Natural killer cell treated with Interleukin-12 subunit alpha and Interleukin-12 subunit beta and Interleukin-15 and Interleukin-18, amount 100 ng/mL, for 72 hours (primary cell): ENCODE measurements around the gene NLRP13. TPM values are rescaled to one million over a fixed set of nuclear protein-coding genes. Genes with fewer than 3 reads are reported as not detected.
"Not testable (repeated sequence)": the region's sequence is repeated elsewhere in the genome, so short reads cannot be mapped to it uniquely, and the experiment has no call there.

ENCODE experiments used
- ATAC-seq, 2 donors: fragments of 150-1000 bp; cut with Tn5 transposase in 1 of 2; sonication (Bioruptor Pico), chemical (Tn5 transposase) in 1 of 2; 2 replicates each; pipeline ENCODE4 v1.10.0; 2021
- DNase-seq: peaks from one replicate; pipeline ENCODE4 v3.0.0; 2022; ENCODE audit warnings: low spot score
- H3K27ac Mint-ChIP-seq, 2 donors: 1 replicate in 1 of 2; 2 replicates in 1 of 2; pipeline ENCODE4 v1.8.0; 2022; ENCODE audit warnings: mixed read lengths in 2 of 2, mild to moderate bottlenecking in 1 of 2, moderate library complexity in 1 of 2
- H3K27me3 Mint-ChIP-seq, 2 donors: 1 replicate in 1 of 2; 2 replicates in 1 of 2; pipeline ENCODE4 v1.8.0; 2022; ENCODE audit warnings: mixed read lengths in 2 of 2
- H3K36me3 Mint-ChIP-seq: one replicate; pipeline ENCODE4 v1.8.0; 2022; ENCODE audit warnings: mixed read lengths
- H3K4me1 Mint-ChIP-seq, 2 donors: 1 replicate in 1 of 2; 2 replicates in 1 of 2; pipeline ENCODE4 v1.8.0; 2022; ENCODE audit warnings: low read depth in 2 of 2, mixed read lengths in 2 of 2, mild to moderate bottlenecking in 1 of 2
- H3K4me3 Mint-ChIP-seq: one replicate; pipeline ENCODE4 v1.8.0; 2022; ENCODE audit warnings: mixed read lengths
- H3K9me3 Mint-ChIP-seq: 2 replicates; pipeline ENCODE4 v1.8.0; 2022; ENCODE audit warnings: mixed read lengths
- total RNA-seq, 2 donors: library from RNA; stranded (reverse); gene quantifications; one replicate each; pipeline ENCODE4 v1.2.3, GENCODE V29; 2022

Gene NLRP13
- total RNA-seq, 2 donors from 2014 or later, result not detected

- H3K27me3 Mint-ChIP-seq, H3K9me3 Mint-ChIP-seq, H3K4me1 Mint-ChIP-seq, H3K27ac Mint-ChIP-seq, ATAC-seq, H3K4me3 Mint-ChIP-seq, DNase-seq, H3K36me3 Mint-ChIP-seq: not testable (repeated sequence)
Measured at GRCh38 chr19:55929258-55929657, 2.9 kb downstream of the NLRP13 start.

DNA sequence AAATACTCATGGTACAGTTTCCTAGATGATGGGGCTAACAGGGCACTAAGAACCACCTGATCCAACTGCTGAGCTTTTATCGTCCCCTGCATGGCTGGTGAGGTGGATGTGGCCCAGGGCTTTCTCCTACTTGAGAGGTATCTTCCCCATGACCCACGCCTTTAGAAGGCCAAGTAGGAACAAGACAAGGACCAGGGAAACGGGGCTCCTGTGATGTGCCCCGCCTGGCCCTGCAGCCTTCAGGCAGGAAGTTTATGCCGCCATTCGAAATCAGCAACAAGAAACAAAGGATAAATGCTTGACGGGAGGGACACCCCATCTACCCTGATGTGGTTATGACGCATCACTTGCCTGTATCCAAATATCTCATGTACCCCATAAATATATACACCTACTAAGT, 4.1 kb downstream of the NLRP13 start:
- Mint-ChIP-seq H3K9me3 (peaks cover 5% of the 10 kb centered on the region), H3K27me3 (no peaks in the 10 kb centered on the region), H3K4me3 (no peak overlapping the region), H3K4me1 (no peaks in the 10 kb centered on the region), H3K27ac (no peak overlapping the region), H3K36me3 (peaks cover 4% of the 10 kb centered on the region)
- DNase-seq (no peak), ATAC-seq (no peak)

DNA sequence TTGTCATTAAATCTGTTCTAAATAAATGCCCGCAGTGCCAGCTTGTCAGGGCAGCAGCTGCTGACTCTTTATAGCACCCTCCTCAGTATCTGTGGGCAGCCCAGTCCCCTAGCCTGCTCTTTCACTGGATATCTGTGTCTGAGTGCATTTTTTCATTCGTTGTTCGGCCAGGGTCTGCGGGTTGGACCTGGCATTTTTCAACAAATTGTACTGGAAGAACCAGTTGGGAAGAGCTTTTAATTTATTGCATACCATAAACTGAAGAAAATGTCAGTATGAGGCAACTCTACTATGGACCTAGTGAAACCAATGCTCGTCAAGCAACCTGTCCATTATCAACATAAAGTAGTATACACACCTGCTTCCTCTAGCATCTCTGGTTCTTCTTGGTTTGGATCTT, 8.6 kb downstream of the NLRP13 start:
- ATAC-seq, result no peak
- Mint-ChIP-seq H3K4me3 (no peak overlapping the region), H3K27me3 (no peaks in the 10 kb centered on the region), H3K36me3 (peaks cover 4% of the 10 kb centered on the region), H3K27ac (no peak overlapping the region), H3K4me1 (no peaks in the 10 kb centered on the region), H3K9me3 (peaks cover 9% of the 10 kb centered on the region)
- no peak for DNase-seq

DNA sequence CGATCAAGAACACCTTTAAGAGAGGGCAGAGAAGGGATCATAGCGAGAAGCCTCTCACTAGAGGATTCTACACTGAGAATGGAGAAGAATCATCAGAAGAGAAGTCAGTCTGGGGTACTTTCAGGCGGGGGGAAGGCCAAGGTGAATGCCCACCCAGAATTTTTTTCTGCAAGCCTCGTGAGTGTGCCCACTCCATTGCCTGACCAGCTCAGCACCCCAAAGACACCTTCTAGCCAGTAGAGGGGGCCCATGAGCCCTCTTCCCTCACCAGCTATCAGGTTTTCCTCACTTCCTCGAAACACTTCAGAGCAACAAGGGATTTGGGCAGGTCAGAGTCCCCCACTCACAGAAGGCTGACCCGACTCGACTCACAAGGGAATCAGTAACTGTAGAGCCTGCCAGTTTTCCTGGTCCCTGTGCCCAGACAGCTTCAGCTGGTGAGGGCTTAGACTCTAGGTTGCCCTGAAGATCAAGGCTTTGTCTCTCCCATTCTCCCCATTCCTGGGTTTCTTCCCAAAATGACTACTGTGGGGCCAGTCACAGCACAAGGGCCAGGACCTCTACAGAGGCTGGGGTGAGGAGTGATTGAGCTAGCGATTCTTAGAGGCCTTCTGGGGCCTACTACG, 18.4 kb downstream of the NLRP13 start:
- peaks cover 5% of the 10 kb centered on the region for H3K9me3 Mint-ChIP-seq
- no peak for ATAC-seq
- no peak for DNase-seq
- peaks cover 25% of the 10 kb centered on the region for H3K36me3 Mint-ChIP-seq
- no peak overlapping the region for H3K27ac Mint-ChIP-seq
- H3K4me3 Mint-ChIP-seq, result no peak overlapping the region
- H3K27me3 Mint-ChIP-seq, result peaks cover 0 to 19% of the 10 kb centered on the region in 2 donors
- H3K4me1 Mint-ChIP-seq, result no peaks in the 10 kb centered on the region

DNA sequence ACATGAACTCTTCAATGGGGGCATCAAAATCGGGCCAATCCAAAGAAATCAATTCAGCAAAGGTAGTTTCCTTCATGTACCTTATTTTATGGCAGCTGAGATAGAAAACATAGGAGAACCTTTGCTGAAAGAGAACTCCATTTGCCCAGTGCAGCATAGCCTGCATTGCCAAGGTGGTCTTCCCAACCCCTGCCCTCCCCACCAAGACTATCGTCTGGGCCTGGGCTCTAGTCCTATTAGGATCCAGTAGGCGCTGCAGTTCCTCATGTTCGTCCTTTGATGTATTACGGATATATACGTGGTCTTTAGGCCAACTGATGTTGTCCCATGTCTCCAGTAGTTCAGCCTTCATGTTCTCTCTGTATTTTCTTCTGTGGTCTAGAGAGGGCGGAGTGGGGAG, 19.2 kb downstream of the NLRP13 start:
- no peaks in the 10 kb centered on the region for H3K4me1 Mint-ChIP-seq
- H3K9me3 Mint-ChIP-seq, result peaks cover 4% of the 10 kb centered on the region
- ATAC-seq (no peak), DNase-seq (no peak)
- H3K4me3 Mint-ChIP-seq, result no peak overlapping the region
- peaks cover 0 to 14% of the 10 kb centered on the region in 2 donors for H3K27me3 Mint-ChIP-seq
- H3K27ac Mint-ChIP-seq, result no peak overlapping the region
- H3K36me3 Mint-ChIP-seq, result peaks cover 19% of the 10 kb centered on the region

- H3K36me3 Mint-ChIP-seq, result peaks cover 10% of the 10 kb centered on the region
Measured at GRCh38 chr19:55909801-55910200, 22.3 kb downstream of the NLRP13 start.

DNA sequence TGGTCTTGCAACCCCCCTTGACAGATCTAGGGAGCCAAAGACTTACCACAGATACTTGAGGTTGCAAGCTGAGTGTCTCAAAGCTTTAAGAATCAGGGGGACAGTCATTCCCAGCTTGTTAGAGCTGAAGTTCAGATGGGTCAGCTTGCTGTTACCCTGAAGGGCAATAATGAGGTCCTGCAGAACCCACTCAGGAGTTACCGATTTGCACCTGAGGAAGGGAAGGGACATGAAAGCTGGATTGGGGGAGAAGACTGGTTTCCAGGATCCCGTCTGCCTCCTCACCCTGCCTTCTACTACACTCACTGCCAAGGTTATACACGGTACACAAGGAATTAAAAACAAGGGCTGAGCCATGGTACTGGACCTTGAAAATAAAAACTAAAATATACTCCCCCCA, 24.4 kb downstream of the NLRP13 start:
- no peak overlapping the region for H3K27ac Mint-ChIP-seq
- peaks cover 12% of the 10 kb centered on the region for H3K9me3 Mint-ChIP-seq
- no peaks in the 10 kb centered on the region for H3K4me1 Mint-ChIP-seq

More at GRCh38 chr19:55909801-55910200, 22.3 kb downstream of the NLRP13 start:
- H3K27me3 Mint-ChIP-seq, result peaks cover 0 to 12% of the 10 kb centered on the region in 2 donors
- ATAC-seq (no peak), DNase-seq (no peak)
- no peak overlapping the region for H3K27ac Mint-ChIP-seq
- no peak overlapping the region for H3K4me3 Mint-ChIP-seq
- peaks cover 4% of the 10 kb centered on the region for H3K9me3 Mint-ChIP-seq
- H3K4me1 Mint-ChIP-seq, result no peaks in the 10 kb centered on the region

DNA sequence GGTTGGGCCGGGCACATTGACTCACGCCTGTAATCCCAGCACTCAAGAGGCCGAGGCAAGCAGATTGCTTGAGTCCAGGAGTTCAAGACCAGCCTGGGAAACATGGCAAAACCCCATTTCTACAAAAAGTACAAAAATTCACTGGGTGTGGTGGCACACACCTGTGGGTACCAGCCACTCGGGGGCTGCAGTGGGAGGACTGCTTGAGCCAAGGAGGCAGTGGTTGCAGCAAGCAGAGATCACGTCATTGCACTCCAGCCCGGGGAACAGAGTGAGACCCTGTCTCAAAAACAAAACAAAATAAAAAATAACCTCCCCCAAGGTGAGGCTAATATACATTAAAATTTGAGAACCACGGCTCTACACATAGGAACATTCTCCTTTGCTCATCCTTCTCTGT, 24.9 kb downstream of the NLRP13 start:
- Mint-ChIP-seq H3K4me1 (no peaks in the 10 kb centered on the region), H3K27ac (no peak overlapping the region), H3K27me3 (peaks cover 0 to 12% of the 10 kb centered on the region in 2 donors), H3K36me3 (peaks cover 7% of the 10 kb centered on the region), H3K4me3 (no peak overlapping the region), H3K9me3 (peaks cover 12% of the 10 kb centered on the region)
- no peak for DNase-seq
- no peak for ATAC-seq

More for the DNA sequence above, 24.4 kb downstream of the NLRP13 start:
- no peak for DNase-seq
- H3K4me3 Mint-ChIP-seq, result no peak overlapping the region
- H3K27me3 Mint-ChIP-seq, result peaks cover 0 to 12% of the 10 kb centered on the region in 2 donors
- peaks cover 7% of the 10 kb centered on the region for H3K36me3 Mint-ChIP-seq
- ATAC-seq, result no peak

- H3K4me3 Mint-ChIP-seq, result no peak overlapping the region
- no peak for DNase-seq
- no peak for ATAC-seq
- no peaks in the 10 kb centered on the region for H3K36me3 Mint-ChIP-seq
- H3K27ac Mint-ChIP-seq, result no peak overlapping the region
- no peaks in the 10 kb centered on the region for H3K27me3 Mint-ChIP-seq
- H3K9me3 Mint-ChIP-seq, result peaks cover 8% of the 10 kb centered on the region
- no peaks in the 10 kb centered on the region for H3K4me1 Mint-ChIP-seq
Measured at GRCh38 chr19:55902080-55902751, 29.9 kb downstream of the NLRP13 start.

- Mint-ChIP-seq H3K27ac (no peak overlapping the region), H3K27me3 (no peaks in the 10 kb centered on the region), H3K4me1 (no peaks in the 10 kb centered on the region), H3K4me3 (no peak overlapping the region), H3K9me3 (peaks cover 8% of the 10 kb centered on the region), H3K36me3 (no peaks in the 10 kb centered on the region)
- DNase-seq (no peak), ATAC-seq (no peak)
Measured at GRCh38 chr19:55901369-55902079, 30.6 kb downstream of the NLRP13 start.

GRCh38 chr19:55898911-55899310, 33.2 kb downstream of the NLRP13 start:
- no peaks in the 10 kb centered on the region for H3K36me3 Mint-ChIP-seq
- no peak for ATAC-seq
- no peaks in the 10 kb centered on the region for H3K4me1 Mint-ChIP-seq
- no peak for DNase-seq
- H3K27ac Mint-ChIP-seq, result no peak overlapping the region
- no peaks in the 10 kb centered on the region for H3K27me3 Mint-ChIP-seq
- H3K9me3 Mint-ChIP-seq, result peaks cover 4% of the 10 kb centered on the region
- no peak overlapping the region for H3K4me3 Mint-ChIP-seq

DNA sequence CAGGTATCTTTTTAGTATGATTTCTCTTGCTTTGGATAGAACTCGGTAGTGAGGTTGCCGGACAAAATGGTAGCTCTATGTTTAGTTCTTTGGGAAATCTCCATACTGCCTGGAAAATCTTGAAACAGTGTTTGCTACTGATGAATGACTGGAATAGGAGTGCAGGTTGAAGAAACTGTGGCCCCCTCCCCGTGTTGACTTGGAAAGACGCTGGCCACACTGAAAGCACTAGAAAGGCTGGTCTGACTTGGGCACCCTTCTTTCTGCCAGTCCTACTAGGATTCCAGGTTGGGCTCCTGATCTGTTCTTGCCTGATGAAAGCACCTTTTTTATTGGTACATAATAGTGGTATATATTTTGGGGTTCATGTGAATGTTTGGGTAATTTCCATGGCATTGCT, 49.5 kb downstream of the NLRP13 start:
- no peak overlapping the region for H3K4me3 Mint-ChIP-seq

DNA sequence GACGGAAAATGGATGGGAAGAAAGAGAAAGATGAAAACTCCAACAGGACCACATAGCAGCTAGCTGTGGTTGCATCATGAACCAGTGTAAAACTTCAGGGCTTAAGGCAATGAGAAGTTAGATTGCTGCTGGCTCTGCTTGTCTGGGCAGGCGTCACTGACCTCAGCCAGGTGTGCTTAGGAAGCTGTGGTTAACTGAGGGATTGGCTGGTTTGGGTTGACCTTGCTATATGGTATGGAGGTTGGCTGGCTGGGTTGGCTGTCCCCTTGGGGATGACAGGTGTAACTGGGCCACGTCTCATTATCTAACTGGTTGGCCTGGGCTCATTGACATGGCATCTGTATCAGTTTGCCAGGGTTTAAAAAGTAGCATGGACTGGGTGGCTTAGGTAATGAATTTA, 54.9 kb downstream of the NLRP13 start:
- Mint-ChIP-seq H3K4me3 (no peak overlapping the region), H3K27me3 (peaks cover 5 to 11% of the 10 kb centered on the region in 2 donors), H3K9me3 (no peaks in the 10 kb centered on the region), H3K36me3 (no peaks in the 10 kb centered on the region), H3K4me1 (no peaks in the 10 kb centered on the region), H3K27ac (no peak overlapping the region)
- DNase-seq (no peak), ATAC-seq (no peak)

More for the DNA sequence above, 49.5 kb downstream of the NLRP13 start:
- DNase-seq (no peak), ATAC-seq (no peak)
- Mint-ChIP-seq H3K4me1 (no peaks in the 10 kb centered on the region), H3K27ac (no peak overlapping the region), H3K9me3 (peaks cover 3% of the 10 kb centered on the region), H3K36me3 (no peaks in the 10 kb centered on the region), H3K27me3 (peaks cover under 1 to 2% of the 10 kb centered on the region in 2 donors)

DNA sequence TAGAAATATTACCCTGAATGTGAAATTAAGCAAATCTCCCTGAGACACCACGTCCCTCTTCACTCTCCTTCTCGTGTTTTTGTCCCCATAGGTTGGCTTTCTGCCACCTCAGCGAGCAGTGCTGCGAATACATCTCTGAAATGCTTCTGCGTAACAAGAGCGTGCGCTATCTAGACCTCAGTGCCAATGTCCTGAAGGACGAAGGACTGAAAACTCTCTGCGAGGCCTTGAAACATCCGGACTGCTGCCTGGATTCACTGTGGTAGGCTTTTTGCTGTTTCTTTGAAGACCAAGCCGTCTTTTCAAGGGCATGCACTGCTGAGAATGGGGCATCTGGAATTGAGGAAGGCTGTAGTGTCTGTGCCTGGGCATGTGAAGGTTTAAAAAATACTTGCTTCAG, 61.4 kb downstream of the NLRP13 start:
- Mint-ChIP-seq H3K27me3 (peaks cover 5 to 13% of the 10 kb centered on the region in 2 donors), H3K4me1 (no peaks in the 10 kb centered on the region), H3K27ac (no peak overlapping the region), H3K4me3 (no peak overlapping the region), H3K36me3 (no peaks in the 10 kb centered on the region), H3K9me3 (peaks cover 15% of the 10 kb centered on the region)
- DNase-seq, result no peak
- no peak for ATAC-seq
